Measurements from ENCODE around the gene NRK.
A peak's percentile ranks its signal among the peaks of the same experiment; 100 is the strongest.

Gene NRK

GRCh38 chrX:105869701-105870100, 47.4 kb downstream of the NRK start:
- DNase-seq (ENCODE audit: insufficient read length, low spot score): no peak
- FAIRE-seq: no peak
- TF ChIP-seq CTCF (IDR thresholded peaks at IDR 0.05; ENCODE audit: insufficient read depth, missing control alignments): no peak

- FAIRE-seq (no peak), DNase-seq (ENCODE audit: insufficient read length, low spot score) (no peak)
- TF ChIP-seq CTCF (IDR thresholded peaks at IDR 0.05; ENCODE audit: insufficient read depth, missing control alignments): no peak
These were observed 48.1 kb downstream of the NRK start for GRCh38 chrX:105870445-105870844.

GRCh38 chrX:105872941-105873340, 50.6 kb downstream of the NRK start:
- TF ChIP-seq CTCF (IDR thresholded peaks at IDR 0.05; ENCODE audit: insufficient read depth, missing control alignments): no peak
- FAIRE-seq: no peak
- no peak for DNase-seq (ENCODE audit: insufficient read length, low spot score)

- no peak for FAIRE-seq
These were observed 52.5 kb downstream of the NRK start for GRCh38 chrX:105874790-105875189.

GRCh38 chrX:105876658-105877057, 54.3 kb downstream of the NRK start:
- FAIRE-seq (no peak), DNase-seq (ENCODE audit: insufficient read length, low spot score) (no peak)
- peak; percentile 23 for TF ChIP-seq CTCF (IDR thresholded peaks at IDR 0.05; ENCODE audit: insufficient read depth, missing control alignments)

More at GRCh38 chrX:105874790-105875189, 52.5 kb downstream of the NRK start:
- no peak for TF ChIP-seq CTCF (IDR thresholded peaks at IDR 0.05; ENCODE audit: insufficient read depth, missing control alignments)
- DNase-seq (ENCODE audit: insufficient read length, low spot score): no peak

GRCh38 chrX:105880491-105880890, 58.2 kb downstream of the NRK start:
- TF ChIP-seq CTCF (IDR thresholded peaks at IDR 0.05; ENCODE audit: insufficient read depth, missing control alignments): no peak
- DNase-seq (ENCODE audit: insufficient read length, low spot score) (no peak), FAIRE-seq (no peak)

- DNase-seq (ENCODE audit: insufficient read length, low spot score): no peak
- FAIRE-seq: no peak
- TF ChIP-seq CTCF (IDR thresholded peaks at IDR 0.05; ENCODE audit: insufficient read depth, missing control alignments): no peak
These were observed 60.4 kb downstream of the NRK start for GRCh38 chrX:105882581-105883275.
